ENCODE data around the gene DHRS3. TPM values are rescaled to one million over a fixed set of nuclear protein-coding genes. Genes with fewer than 3 reads are reported as not detected.

Gene DHRS3
- polyA plus RNA-seq, 10 donors = 11.8 to 25.6 (median 17.0) TPM

- DNase-seq = peak; percentile 64 to 85 (median 78)
These were observed 1.2 kb upstream of the DHRS3 start for GRCh38 chr1:12618965-12619791.

GRCh38 chr1:12618661-12618964 lies 603 bp upstream of the DHRS3 start:
- DNase-seq = no peak

- DNase-seq = no peak
These were observed 504 bp downstream of the DHRS3 start for GRCh38 chr1:12617511-12617900.

GRCh38 chr1:12616709-12617373 lies 1.2 kb downstream of the DHRS3 start:
- peak in 1 of 3 donors; percentile 65 for DNase-seq

GRCh38 chr1:12615865-12616708 lies 1.9 kb downstream of the DHRS3 start:
- DNase-seq = peak in 2 of 3 donors; percentile 35 to 81

- DNase-seq = no peak
These were observed 2.7 kb downstream of the DHRS3 start for GRCh38 chr1:12615159-12615864.

- no peak for DNase-seq
These were observed 3.4 kb downstream of the DHRS3 start for GRCh38 chr1:12614402-12615158.

GRCh38 chr1:12613180-12613579 lies 4.8 kb downstream of the DHRS3 start:
- no peak for DNase-seq

GRCh38 chr1:12610941-12611340 lies 7.1 kb downstream of the DHRS3 start:
- DNase-seq = no peak

- DNase-seq = peak in 1 of 3 donors; percentile 41
These were observed 7.6 kb downstream of the DHRS3 start for GRCh38 chr1:12610305-12610935.

GRCh38 chr1:12609469-12610003 lies 8.5 kb downstream of the DHRS3 start:
- DNase-seq = no peak

- no peak for DNase-seq
These were observed 9.6 kb downstream of the DHRS3 start for GRCh38 chr1:12608311-12608957.

GRCh38 chr1:12607263-12607662 lies 10.7 kb downstream of the DHRS3 start:
- no peak for DNase-seq

- no peak for DNase-seq
These were observed 13.0 kb downstream of the DHRS3 start for GRCh38 chr1:12604986-12605385.

GRCh38 chr1:12604114-12604874 lies 13.7 kb downstream of the DHRS3 start:
- DNase-seq = peak in 2 of 3 donors; percentile 52 to 92

- no peak for DNase-seq
These were observed 14.8 kb downstream of the DHRS3 start for GRCh38 chr1:12603224-12603623.

GRCh38 chr1:12602659-12603024 lies 15.4 kb downstream of the DHRS3 start:
- no peak for DNase-seq

- peak in 1 of 3 donors; percentile 61 for DNase-seq
These were observed 16.0 kb downstream of the DHRS3 start for GRCh38 chr1:12601700-12602658.

Data from muscle of back (tissue), 11 donors.